Activated B cell treated with CpG ODN at 0.5 μM for 24 hours (primary cell): ENCODE measurements around the gene CARD10. TPM values are rescaled to one million over a fixed set of nuclear protein-coding genes. Genes with fewer than 3 reads are reported as not detected.
A peak's percentile ranks its signal among the peaks of the same experiment; 100 is the strongest.

Source experiments
- ATAC-seq: fragments of 200-7000 bp; cut with Tn5 transposase; one replicate; pipeline ENCODE4 v1.10.0; 2021; ENCODE audit warnings: low read depth, mild to moderate bottlenecking, moderate library complexity
- CTCF ChIA-PET: fragments of 350-600 bp; sonication (Branson Sonifier 250); formaldehyde crosslinking; loops from one replicate; lab custom pipeline; 2021; ENCODE audit warnings: antibody characterized with exemption; lab: Charles Lee
- POLR2A ChIA-PET: fragments of 350-600 bp; sonication (Branson Sonifier 250); formaldehyde crosslinking; loops from one replicate; lab custom pipeline; 2021; ENCODE audit warnings: antibody characterized with exemption; lab: Charles Lee
- DNase-seq: peaks from one replicate; pipeline ENCODE4 v3.0.0; 2022
- H3K27ac Mint-ChIP-seq: one replicate; pipeline ENCODE4 v1.8.0; 2020; ENCODE audit warnings: mixed read lengths
- H3K27me3 Mint-ChIP-seq: one replicate; pipeline ENCODE4 v1.8.0; 2021; ENCODE audit warnings: mixed read lengths
- H3K36me3 Mint-ChIP-seq: one replicate; pipeline ENCODE4 v1.8.0; 2021; ENCODE audit warnings: low read depth, mixed read lengths
- H3K4me1 Mint-ChIP-seq: one replicate; pipeline ENCODE4 v1.8.0; 2021; ENCODE audit warnings: mixed read lengths
- H3K4me3 Mint-ChIP-seq: one replicate; pipeline ENCODE4 v1.8.0; 2020; ENCODE audit warnings: mild to moderate bottlenecking, mixed read lengths
- H3K9me3 Mint-ChIP-seq: one replicate; pipeline ENCODE4 v1.8.0; 2020; ENCODE audit warnings: mixed read lengths
- CTCF ChIP-seq: fragments of 200-600 bp; IDR thresholded peaks from one replicate; pipeline ENCODE4 v1.8.0; 2022; ENCODE audit warnings: antibody characterized with exemption, mild to moderate bottlenecking
- intact Hi-C: fragments of 100-400 bp; cut with micrococcal nuclease; formaldehyde crosslinking; loops from one replicate; pipeline ENCODE4 v1.15.1; 2024
- total RNA-seq: library from RNA; stranded (reverse); gene quantifications from 2 replicates; pipeline ENCODE4 v1.2.3, GENCODE V29; 2022

The CARD10 gene
- total RNA-seq, 1 donor from 2014 or later = not detected

- POLR2A ChIA-PET = interaction anchor here (0.5 to 2.8 kb wide), 13 partner anchors 10 to 610 kb away, joined by 3 to 22 read pairs (median 3); partner anchors contain the start of genes GGA1, LGALS1 and MFNG
- Mint-ChIP-seq H3K4me1 (peaks cover 21% of the 10 kb centered on the region), H3K9me3 (no peaks in the 10 kb centered on the region), H3K4me3 (peak overlapping the region; percentile 32), H3K27ac (peak overlapping the region; percentile 53), H3K27me3 (peaks cover 21% of the 10 kb centered on the region), H3K36me3 (no peaks in the 10 kb centered on the region)
- CTCF ChIA-PET = interaction anchor here (0.8 to 11.7 kb wide), 24 partner anchors 10 to 307 kb away, joined by 3 to 255 read pairs (median 5); partner anchors contain the start of genes GGA1 and MFNG
- intact Hi-C loops = loop anchor here (1.0 kb wide), 6 partner anchors 25 to 300 kb away; no protein-coding TSS in a partner anchor
- TF ChIP-seq CTCF = peak; percentile 90
- ATAC-seq (peak; percentile 94), DNase-seq (peak; percentile 84)
Measured at GRCh38 chr22:37566903-37567798, 47.9 kb upstream of the CARD10 start.

- ATAC-seq (peak; percentile 38), DNase-seq (peak; percentile 32)
- Mint-ChIP-seq H3K9me3 (no peaks in the 10 kb centered on the region), H3K27me3 (peaks cover 23% of the 10 kb centered on the region), H3K4me3 (no peak overlapping the region), H3K27ac (no peak overlapping the region), H3K4me1 (peaks cover 28% of the 10 kb centered on the region), H3K36me3 (no peaks in the 10 kb centered on the region)
- no peak for TF ChIP-seq CTCF
- intact Hi-C loops = no loop called here
- POLR2A ChIA-PET = interaction anchor here (0.6 to 2.8 kb wide), 11 partner anchors 9 to 335 kb away, joined by 3 to 22 read pairs (median 3); partner anchors contain the start of genes GGA1, LGALS1 and MFNG
- CTCF ChIA-PET = interaction anchor here (0.8 to 11.7 kb wide), 18 partner anchors 9 to 306 kb away, joined by 3 to 255 read pairs (median 6); partner anchors contain the start of genes GGA1 and MFNG
Measured at GRCh38 chr22:37566329-37566837, 47.2 kb upstream of the CARD10 start.

GRCh38 chr22:37565830-37566229 is 46.6 kb upstream of the CARD10 start:
- H3K4me1 Mint-ChIP-seq = peaks cover 32% of the 10 kb centered on the region
- ATAC-seq (no peak), DNase-seq (no peak)
- no peaks in the 10 kb centered on the region for H3K36me3 Mint-ChIP-seq
- no peaks in the 10 kb centered on the region for H3K9me3 Mint-ChIP-seq
- POLR2A ChIA-PET = interaction anchor here (0.7 to 2.8 kb wide), 5 partner anchors 24 to 109 kb away, joined by 3 to 22 read pairs (median 3); partner anchors contain the start of genes GGA1 and LGALS1
- no peak for TF ChIP-seq CTCF
- peak overlapping the region; percentile 38 for H3K4me3 Mint-ChIP-seq
- CTCF ChIA-PET = interaction anchor here (1.0 to 11.7 kb wide), 10 partner anchors 21 to 251 kb away, joined by 3 to 255 read pairs (median 8); partner anchors contain the start of genes GGA1 and MFNG
- intact Hi-C loops = no loop called here
- peak overlapping the region; percentile 35 for H3K27ac Mint-ChIP-seq
- H3K27me3 Mint-ChIP-seq = peaks cover 24% of the 10 kb centered on the region

- ChIA-PET CTCF (interaction anchor here (1.5 to 11.7 kb wide), 3 partner anchors 20 to 92 kb away, joined by 6 to 255 read pairs (median 7); no protein-coding TSS in a partner anchor), POLR2A (no interaction called here)
- TF ChIP-seq CTCF = no peak
- no peak for ATAC-seq
- no peak overlapping the region for H3K27ac Mint-ChIP-seq
- no peaks in the 10 kb centered on the region for H3K9me3 Mint-ChIP-seq
- no peak overlapping the region for H3K4me3 Mint-ChIP-seq
- no peaks in the 10 kb centered on the region for H3K36me3 Mint-ChIP-seq
- peaks cover 27% of the 10 kb centered on the region for H3K27me3 Mint-ChIP-seq
- DNase-seq = no peak
- H3K4me1 Mint-ChIP-seq = peaks cover 34% of the 10 kb centered on the region
- intact Hi-C loops = no loop called here
Measured at GRCh38 chr22:37564111-37564711, 45.0 kb upstream of the CARD10 start.
